ENCODE data around the gene F8. TPM values are rescaled to one million over a fixed set of nuclear protein-coding genes. Genes with fewer than 3 reads are reported as not detected.
"Not testable (repeated sequence)": the region's sequence is repeated elsewhere in the genome, so short reads cannot be mapped to it uniquely, and the experiment has no call there.

F8 gene
- total and polyA plus RNA-seq, 2 donors (not counting 1 experiment from before 2014, with no cell fraction given): 4.5 to 7.9 TPM

- Histone ChIP-seq H4K20me1 (ENCODE audit: control insufficient read depth, extremely low read depth, insufficient read depth, low read length) (no peaks in the 10 kb centered on the region), H3K9ac (ENCODE audit: insufficient read depth, low read length) (no peak overlapping the region), H3K27me3 (ENCODE audit: control insufficient read depth, insufficient read depth, low read length) (no peaks in the 10 kb centered on the region), H3K79me2 (ENCODE audit: control insufficient read depth, insufficient read depth, low read length) (no peaks in the 10 kb centered on the region), H3K9me3 (ENCODE audit: control insufficient read depth, insufficient read depth, low read depth, low read length) (no peaks in the 10 kb centered on the region), H2AFZ (ENCODE audit: low read length) (no peak overlapping the region), H3K27ac (ENCODE audit: insufficient read depth, low read length) (no peak overlapping the region), H3K4me2 (ENCODE audit: extremely low read depth, insufficient read depth, low read length) (no peak overlapping the region), H3K4me1 (ENCODE audit: control insufficient read depth, extremely low read depth, insufficient read depth, low read length) (no peaks in the 10 kb centered on the region), H3K4me3 (replicated peaks in 1 of 4; ENCODE audit: control extremely low read depth in 1 of 4, insufficient read depth in 1 of 4, low read depth in 3 of 4, low read length in 4 of 4) (peak overlapping the region in 2 of 4 experiments; percentile 35 to 39), H3K36me3 (ENCODE audit: control insufficient read depth, insufficient read depth, low read length) (no peaks in the 10 kb centered on the region)
- peak; percentile 78 to 83 for DNase-seq (ENCODE audit: low read depth in 2 of 2)
- TF ChIP-seq EZH2 (IDR thresholded peaks at IDR 0.05; ENCODE audit: low read length, missing control alignments) (no peak), CTCF (conservative IDR thresholded peaks at IDR 0.05 in 1 of 2, IDR thresholded peaks at IDR 0.05 in 1 of 2; ENCODE audit: low read depth in 1 of 2, low read length in 2 of 2) (peak; percentile 61 to 62)
These were observed 104.5 kb downstream of the F8 start for GRCh38 chrX:154918060-154918483.

- no peaks in the 10 kb centered on the region for H3K27me3 ChIP-seq (ENCODE audit: control insufficient read depth, insufficient read depth, low read length)
- H3K4me1 ChIP-seq (ENCODE audit: control insufficient read depth, extremely low read depth, insufficient read depth, low read length): no peaks in the 10 kb centered on the region
- H4K20me1 ChIP-seq (ENCODE audit: control insufficient read depth, extremely low read depth, insufficient read depth, low read length): no peaks in the 10 kb centered on the region
- no peaks in the 10 kb centered on the region for H3K79me2 ChIP-seq (ENCODE audit: control insufficient read depth, insufficient read depth, low read length)
- TF ChIP-seq CTCF (conservative IDR thresholded peaks at IDR 0.05 in 1 of 2, IDR thresholded peaks at IDR 0.05 in 1 of 2; ENCODE audit: low read depth in 1 of 2, low read length in 2 of 2): no peak
- TF ChIP-seq EZH2 (IDR thresholded peaks at IDR 0.05; ENCODE audit: low read length, missing control alignments): no peak
- H3K27ac ChIP-seq (ENCODE audit: insufficient read depth, low read length): no peak overlapping the region
- no peak for DNase-seq (ENCODE audit: low read depth in 2 of 2)
- no peak overlapping the region for H3K9ac ChIP-seq (ENCODE audit: insufficient read depth, low read length)
- no peak overlapping the region for H3K4me2 ChIP-seq (ENCODE audit: extremely low read depth, insufficient read depth, low read length)
- H3K4me3 ChIP-seq (replicated peaks in 1 of 4; ENCODE audit: control extremely low read depth in 1 of 4, insufficient read depth in 1 of 4, low read depth in 3 of 4, low read length in 4 of 4): no peak overlapping the region
- no peaks in the 10 kb centered on the region for H3K9me3 ChIP-seq (ENCODE audit: control insufficient read depth, insufficient read depth, low read depth, low read length)
- no peak overlapping the region for H2AFZ ChIP-seq (ENCODE audit: low read length)
- H3K36me3 ChIP-seq (ENCODE audit: control insufficient read depth, insufficient read depth, low read length): no peaks in the 10 kb centered on the region
These were observed 108.5 kb downstream of the F8 start for GRCh38 chrX:154914052-154914451.

- not testable (repeated sequence) for H3K4me2 ChIP-seq (ENCODE audit: extremely low read depth, insufficient read depth, low read length); H3K9ac ChIP-seq (ENCODE audit: insufficient read depth, low read length); H4K20me1 ChIP-seq (ENCODE audit: control insufficient read depth, extremely low read depth, insufficient read depth, low read length); H3K27me3 ChIP-seq (ENCODE audit: control insufficient read depth, insufficient read depth, low read length); H3K4me1 ChIP-seq (ENCODE audit: control insufficient read depth, extremely low read depth, insufficient read depth, low read length); H3K27ac ChIP-seq (ENCODE audit: insufficient read depth, low read length); H3K79me2 ChIP-seq (ENCODE audit: control insufficient read depth, insufficient read depth, low read length); H3K36me3 ChIP-seq (ENCODE audit: control insufficient read depth, insufficient read depth, low read length); H3K9me3 ChIP-seq (ENCODE audit: control insufficient read depth, insufficient read depth, low read depth, low read length); H2AFZ ChIP-seq (ENCODE audit: low read length); H3K4me3 ChIP-seq (replicated peaks in 1 of 4; ENCODE audit: control extremely low read depth in 1 of 4, insufficient read depth in 1 of 4, low read depth in 3 of 4, low read length in 4 of 4); DNase-seq (ENCODE audit: low read depth in 2 of 2)
These were observed 112.0 kb downstream of the F8 start for GRCh38 chrX:154910528-154910927.

GRCh38 chrX:154910048-154910447, 112.5 kb downstream of the F8 start:
- not testable (repeated sequence) for H2AFZ ChIP-seq (ENCODE audit: low read length); H3K4me1 ChIP-seq (ENCODE audit: control insufficient read depth, extremely low read depth, insufficient read depth, low read length); DNase-seq (ENCODE audit: low read depth in 2 of 2); H4K20me1 ChIP-seq (ENCODE audit: control insufficient read depth, extremely low read depth, insufficient read depth, low read length); H3K4me3 ChIP-seq (replicated peaks in 1 of 4; ENCODE audit: control extremely low read depth in 1 of 4, insufficient read depth in 1 of 4, low read depth in 3 of 4, low read length in 4 of 4); H3K27me3 ChIP-seq (ENCODE audit: control insufficient read depth, insufficient read depth, low read length); H3K4me2 ChIP-seq (ENCODE audit: extremely low read depth, insufficient read depth, low read length); H3K9me3 ChIP-seq (ENCODE audit: control insufficient read depth, insufficient read depth, low read depth, low read length); H3K9ac ChIP-seq (ENCODE audit: insufficient read depth, low read length); H3K36me3 ChIP-seq (ENCODE audit: control insufficient read depth, insufficient read depth, low read length); H3K79me2 ChIP-seq (ENCODE audit: control insufficient read depth, insufficient read depth, low read length); H3K27ac ChIP-seq (ENCODE audit: insufficient read depth, low read length)
